GM19455 (cell line): ENCODE measurements around the gene KRT37.

Experiments used
- ATAC-seq: cut with Tn5 transposase; IDR thresholded peaks from one replicate; pipeline ENCODE4 v1.9.1; 2021; ENCODE audit not compliant: unreplicated experiment

KRT37 gene

GRCh38 chr17:41377546-41377945, 46.8 kb downstream of the KRT37 start:
- ATAC-seq, result no peak
